Measurements from ENCODE around the gene NOTCH3.

GRCh38 chr19:15185188-15185587 is 15.6 kb downstream of the NOTCH3 start:
- no peak for TF ChIP-seq CTCF (IDR thresholded peaks at IDR 0.05)
- no peak for TF ChIP-seq ZFX (IDR thresholded peaks at IDR 0.05; ENCODE audit: borderline replicate concordance)
